IPS DF 6.9 (cell line): ENCODE measurements around the gene PSD4.

Experiments
- DNase-seq: peaks from one replicate; pipeline ENCODE4 v3.0.0-alpha.2; 2013; ENCODE audit warnings: low read depth, low spot score
- H3K27ac ChIP-seq: one replicate; pipeline ENCODE4 v1.5.1; 2013; ENCODE audit warnings: low read length, control low read depth
- H3K27me3 ChIP-seq: 2 replicates; pipeline ENCODE4 v1.6.1; 2013; ENCODE audit warnings: mild to moderate bottlenecking, low read length; ENCODE audit not compliant: control insufficient read depth, insufficient read depth
- H3K36me3 ChIP-seq: 2 replicates; pipeline ENCODE4 v1.6.1; 2013; ENCODE audit warnings: low read length; ENCODE audit not compliant: control insufficient read depth, insufficient read depth
- H3K4me1 ChIP-seq: 2 replicates; pipeline ENCODE4 v1.6.1; 2013; ENCODE audit warnings: low read length; ENCODE audit not compliant: control insufficient read depth, insufficient read depth
- H3K4me3 ChIP-seq: 2 replicates; pipeline ENCODE4 v1.5.1; 2013; ENCODE audit warnings: mild to moderate bottlenecking, low read length
- H3K9me3 ChIP-seq: 2 replicates; pipeline ENCODE4 v1.6.1; 2013; ENCODE audit warnings: low read length, inconsistent platforms; ENCODE audit not compliant: control insufficient read depth, insufficient read depth
- WGBS: extraction: QIAGEN DNeasy Blood & Tissue Kit; methylation state at CpG from one replicate; pipeline ENCODE4 v1.1.7; 2013; ENCODE audit warnings: mixed read lengths, missing lambda C conversion rate; ENCODE audit not compliant: insufficient read length, insufficient coverage; 5-methylcytosine and 5-hydroxymethylcytosine counted together

Gene PSD4

DNA sequence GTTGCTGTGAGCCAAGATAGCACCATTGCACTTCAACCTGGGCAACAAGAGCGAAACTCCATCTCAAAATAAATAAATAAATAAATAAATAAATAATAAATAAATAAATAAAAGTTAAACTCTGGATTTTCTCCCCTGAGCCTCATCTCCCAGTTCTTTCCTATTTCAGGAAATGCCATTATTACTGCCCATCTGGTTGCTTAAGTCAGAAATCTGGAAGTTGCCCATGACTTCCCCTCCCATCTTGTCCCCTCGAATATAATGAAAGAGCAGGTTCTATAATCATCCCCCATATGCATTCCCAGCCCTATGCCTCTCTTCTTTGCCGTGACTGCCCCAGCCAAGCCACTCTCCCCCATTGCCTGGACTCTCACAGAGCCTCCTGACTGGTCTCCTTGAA, 4.2 kb upstream of the PSD4 start:
- no peaks in the 10 kb centered on the region for H3K27me3 ChIP-seq
- no peak overlapping the region for H3K4me3 ChIP-seq
- no peak for DNase-seq
- peaks cover 2% of the 10 kb centered on the region for H3K4me1 ChIP-seq
- no peaks in the 10 kb centered on the region for H3K36me3 ChIP-seq
- no CpG with 5 or more reads among the region's 3 CpGs for WGBS
- no peak overlapping the region for H3K27ac ChIP-seq
- H3K9me3 ChIP-seq, result no peaks in the 10 kb centered on the region

GRCh38 chr2:113171334-113172075, 2.3 kb upstream of the PSD4 start:
- WGBS, result no CpG with 5 or more reads among the region's 8 CpGs
- Histone ChIP-seq H3K4me1 (peaks cover 4% of the 10 kb centered on the region), H3K4me3 (no peak overlapping the region), H3K27ac (no peak overlapping the region), H3K9me3 (no peaks in the 10 kb centered on the region), H3K27me3 (no peaks in the 10 kb centered on the region), H3K36me3 (no peaks in the 10 kb centered on the region)
- DNase-seq, result no peak

DNA sequence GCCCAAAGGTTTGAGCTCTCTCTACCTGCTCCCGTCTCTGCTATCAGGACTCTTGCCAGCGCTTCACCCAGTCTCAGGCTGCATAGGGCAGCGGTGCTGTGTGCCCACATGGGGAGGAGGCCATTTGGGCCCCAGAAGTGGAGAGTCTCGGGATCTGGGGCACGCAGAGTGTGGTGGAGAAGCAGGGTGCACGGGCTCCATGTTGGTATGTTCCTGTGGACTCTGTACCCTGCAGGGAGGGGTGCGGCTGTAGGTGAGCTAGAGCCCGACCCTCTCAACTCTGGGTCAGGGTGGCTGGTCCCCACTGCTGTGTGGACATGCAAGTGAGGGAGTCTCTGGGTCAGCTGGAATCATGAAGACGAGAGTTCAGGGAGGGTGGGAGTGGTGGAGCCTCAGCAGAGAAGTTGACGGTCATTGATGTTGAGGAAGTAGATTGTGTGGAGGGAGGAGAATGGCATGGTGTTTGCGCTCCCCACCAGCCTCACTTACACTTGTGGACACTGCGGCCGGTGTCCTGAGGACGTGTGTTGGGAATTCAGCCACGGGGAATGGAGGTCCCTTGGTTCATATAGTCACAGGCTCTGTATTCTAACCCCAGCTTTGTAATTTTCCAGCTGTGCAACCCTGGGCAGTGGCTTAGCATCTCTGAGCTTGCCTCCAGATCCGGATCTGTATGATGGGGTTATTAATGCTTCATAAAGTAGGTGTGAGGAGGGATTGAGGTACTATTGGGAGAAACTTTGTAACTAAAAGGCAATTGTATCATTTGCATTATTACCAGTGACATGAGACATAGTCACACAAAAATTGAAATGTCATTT, 840 bp upstream of the PSD4 start:
- Histone ChIP-seq H3K36me3 (no peaks in the 10 kb centered on the region), H3K4me1 (peaks cover 4% of the 10 kb centered on the region), H3K4me3 (no peak overlapping the region), H3K9me3 (no peaks in the 10 kb centered on the region), H3K27ac (no peak overlapping the region), H3K27me3 (no peaks in the 10 kb centered on the region)
- no CpG with 5 or more reads among the region's 16 CpGs for WGBS
- DNase-seq, result no peak

DNA sequence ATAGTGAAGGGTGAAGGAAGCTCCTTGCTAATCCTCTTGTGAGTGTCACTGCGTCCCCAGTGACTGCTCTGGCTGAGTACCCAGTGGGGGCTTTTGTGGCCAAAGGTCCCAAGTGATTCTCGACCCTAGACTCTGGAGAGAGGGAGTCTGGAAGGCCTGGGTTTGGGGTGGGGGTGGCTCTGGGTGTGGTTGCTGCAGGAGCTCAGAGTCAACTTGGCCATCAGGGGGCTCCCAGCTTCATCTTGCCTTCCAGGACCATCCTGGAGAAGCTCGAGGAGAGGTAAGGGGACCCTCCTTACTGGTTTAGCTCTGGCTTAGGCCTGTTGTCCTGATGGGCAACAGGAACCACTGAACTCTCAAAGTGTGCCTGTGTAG, 592 bp downstream of the PSD4 start:
- H3K27ac ChIP-seq, result no peak overlapping the region
- H3K27me3 ChIP-seq, result no peaks in the 10 kb centered on the region
- H3K36me3 ChIP-seq, result no peaks in the 10 kb centered on the region
- H3K4me1 ChIP-seq, result peaks cover 4% of the 10 kb centered on the region
- no peak for DNase-seq
- no CpG with 5 or more reads among the region's 3 CpGs for WGBS
- H3K4me3 ChIP-seq, result no peak overlapping the region
- H3K9me3 ChIP-seq, result no peaks in the 10 kb centered on the region

DNA sequence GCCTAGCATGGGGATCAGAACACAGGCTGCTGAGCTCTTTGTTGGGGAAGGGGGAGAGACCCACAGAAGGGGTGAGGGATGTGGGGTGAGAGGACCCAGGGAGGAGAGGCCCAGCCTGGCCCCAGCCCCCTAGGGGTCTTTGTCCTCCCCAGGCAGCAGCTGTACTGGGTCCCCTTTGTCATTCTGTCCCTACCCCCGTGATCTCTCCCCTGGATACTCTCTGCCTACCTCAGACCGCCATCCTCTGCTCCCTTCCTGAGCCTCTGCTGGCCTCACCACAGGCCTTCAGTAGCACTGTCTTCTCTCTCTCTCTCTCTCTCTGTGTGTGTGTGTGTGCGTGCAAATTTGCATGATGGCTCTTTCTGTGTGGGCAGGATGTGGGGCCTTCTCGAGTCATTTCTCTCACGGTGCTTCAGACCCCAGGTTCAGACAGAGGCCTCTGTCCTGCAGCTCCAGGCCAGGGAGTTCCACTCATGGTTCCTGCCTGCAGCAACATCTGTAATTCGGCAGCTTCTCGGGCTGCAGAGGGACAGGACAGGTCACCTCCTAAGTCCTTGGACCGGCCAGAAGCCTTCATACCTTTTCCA, 1.4 kb downstream of the PSD4 start:
- H3K36me3 ChIP-seq, result no peaks in the 10 kb centered on the region
- no CpG with 5 or more reads among the region's 8 CpGs for WGBS
- H3K27ac ChIP-seq, result no peak overlapping the region
- no peak overlapping the region for H3K4me3 ChIP-seq
- DNase-seq, result no peak
- H3K4me1 ChIP-seq, result peaks cover 4% of the 10 kb centered on the region
- H3K9me3 ChIP-seq, result no peaks in the 10 kb centered on the region
- no peaks in the 10 kb centered on the region for H3K27me3 ChIP-seq

DNA sequence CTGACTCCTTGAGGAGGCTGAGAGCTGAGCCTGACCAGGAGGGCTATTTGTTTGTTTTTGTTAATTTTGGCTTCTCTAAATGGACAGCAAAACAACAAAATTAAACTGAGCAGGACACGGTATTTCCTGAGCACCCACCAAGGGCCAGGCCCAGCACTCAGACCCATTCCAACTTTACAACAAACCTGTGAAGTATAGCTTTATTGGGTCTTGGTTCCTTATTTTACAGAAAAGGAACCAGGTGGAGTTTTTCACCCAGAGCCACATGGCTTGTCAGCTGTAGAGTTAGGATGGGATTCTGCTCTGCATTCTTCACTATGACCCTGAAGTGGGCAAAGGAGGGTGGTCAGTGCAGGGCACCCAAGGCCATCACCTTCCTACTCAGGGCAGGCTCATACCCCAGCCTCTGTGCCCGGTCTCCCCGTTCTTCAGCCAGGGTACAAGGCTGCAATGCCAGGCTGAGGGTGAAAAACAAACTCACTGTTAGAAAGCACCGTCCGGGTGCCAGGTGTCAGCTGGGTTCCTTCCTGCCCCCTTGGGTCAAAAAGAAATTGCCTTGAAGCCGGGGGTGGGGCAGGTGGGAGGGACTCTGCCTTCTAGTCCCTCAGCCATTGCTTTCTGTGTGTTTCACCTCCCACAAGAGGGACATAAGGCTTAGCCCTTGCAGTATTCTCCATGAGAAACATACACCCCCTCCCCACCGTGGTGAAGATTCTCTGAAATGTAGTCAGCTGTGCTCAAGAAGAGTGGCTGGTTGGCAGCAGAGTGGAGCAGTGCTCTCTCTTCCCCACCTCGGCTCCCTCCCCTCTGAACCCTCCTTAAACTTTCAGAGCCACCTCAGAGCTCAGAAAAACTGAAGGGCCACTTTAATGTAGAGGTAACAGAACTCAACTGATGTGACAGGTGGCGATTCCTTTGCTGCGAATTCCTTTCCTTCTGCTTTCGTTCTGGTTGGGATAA, 2.2 kb downstream of the PSD4 start:
- WGBS, result no CpG with 5 or more reads among the region's 11 CpGs

GRCh38 chr2:113176696-113177355, 3.1 kb downstream of the PSD4 start:
- H3K4me1 ChIP-seq, result peaks cover 4% of the 10 kb centered on the region
- no peaks in the 10 kb centered on the region for H3K36me3 ChIP-seq
- no peaks in the 10 kb centered on the region for H3K9me3 ChIP-seq
- DNase-seq, result no peak
- H3K4me3 ChIP-seq, result no peak overlapping the region
- H3K27ac ChIP-seq, result no peak overlapping the region
- no peaks in the 10 kb centered on the region for H3K27me3 ChIP-seq
- no CpG with 5 or more reads among the region's 7 CpGs for WGBS

More for the DNA sequence above, 2.2 kb downstream of the PSD4 start:
- no peak overlapping the region for H3K27ac ChIP-seq
- H3K9me3 ChIP-seq, result no peaks in the 10 kb centered on the region
- H3K4me3 ChIP-seq, result no peak overlapping the region
- H3K27me3 ChIP-seq, result no peaks in the 10 kb centered on the region
- no peak for DNase-seq
- H3K36me3 ChIP-seq, result no peaks in the 10 kb centered on the region
- H3K4me1 ChIP-seq, result peaks cover 4% of the 10 kb centered on the region

- no peaks in the 10 kb centered on the region for H3K9me3 ChIP-seq
- H3K4me3 ChIP-seq, result no peak overlapping the region
- DNase-seq, result no peak
- no peaks in the 10 kb centered on the region for H3K27me3 ChIP-seq
- H3K27ac ChIP-seq, result no peak overlapping the region
- H3K4me1 ChIP-seq, result peaks cover 4% of the 10 kb centered on the region
- no peaks in the 10 kb centered on the region for H3K36me3 ChIP-seq
- no CpG with 5 or more reads among the region's 11 CpGs for WGBS
Observed at GRCh38 chr2:113178069-113178746, 4.4 kb downstream of the PSD4 start.

DNA sequence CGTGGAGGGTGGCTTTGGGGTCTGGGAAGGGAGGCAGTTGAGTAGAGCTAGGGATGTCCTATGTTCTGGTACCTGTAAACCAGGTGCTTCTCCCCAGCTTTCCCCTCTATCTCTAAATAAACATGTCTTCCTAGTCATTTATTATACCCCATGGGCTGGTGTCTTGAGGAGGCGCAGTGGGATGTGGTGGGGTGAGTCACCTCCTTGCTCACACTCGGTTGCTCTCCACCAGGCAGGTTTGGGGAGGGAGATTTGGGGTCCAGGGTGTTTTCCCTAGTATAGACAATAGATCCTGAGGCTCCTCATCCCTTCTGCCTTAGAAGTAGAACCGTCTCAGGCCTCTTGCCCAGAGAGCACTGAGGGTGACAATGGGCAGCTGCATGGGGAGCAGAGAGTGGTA, 5.1 kb downstream of the PSD4 start:
- no CpG with 5 or more reads among the region's 4 CpGs for WGBS

More for the DNA sequence above, 5.1 kb downstream of the PSD4 start:
- Histone ChIP-seq H3K27ac (no peak overlapping the region), H3K4me3 (no peak overlapping the region), H3K4me1 (peaks cover 3% of the 10 kb centered on the region), H3K36me3 (no peaks in the 10 kb centered on the region), H3K9me3 (no peaks in the 10 kb centered on the region), H3K27me3 (no peaks in the 10 kb centered on the region)
- DNase-seq, result no peak
